ENCODE results near the gene DHX58.

GRCh38 chr17:42081516-42082129 is 30.9 kb downstream of the DHX58 start:
- TF ChIP-seq SREBF2 (IDR thresholded peaks at IDR 0.05; ENCODE audit: low read length) (no peak), CREB1 (IDR thresholded peaks at IDR 0.05; ENCODE audit: low read depth) (no peak), JUND (IDR thresholded peaks at IDR 0.05; ENCODE audit: low read depth, low read length) (no peak), SP1 (IDR thresholded peaks at IDR 0.05; ENCODE audit: low read depth, low read length) (no peak), FOS (IDR thresholded peaks at IDR 0.05; ENCODE audit: borderline replicate concordance, extremely low read depth, insufficient read length) (no peak), ZNF274 (IDR thresholded peaks at IDR 0.05; ENCODE audit: insufficient read depth, insufficient read length) (no peak), CHD2 (IDR thresholded peaks at IDR 0.05; ENCODE audit: borderline replicate concordance, low read depth, low read length) (no peak), BRCA1 (IDR thresholded peaks at IDR 0.05; ENCODE audit: low read depth, low read length) (no peak), POLR2A (IDR thresholded peaks at IDR 0.05; ENCODE audit: low read depth, low read length) (no peak), YY1 (IDR thresholded peaks at IDR 0.05; ENCODE audit: low read depth, low read length) (no peak)
- TF ChIP-seq, protein P1, sequence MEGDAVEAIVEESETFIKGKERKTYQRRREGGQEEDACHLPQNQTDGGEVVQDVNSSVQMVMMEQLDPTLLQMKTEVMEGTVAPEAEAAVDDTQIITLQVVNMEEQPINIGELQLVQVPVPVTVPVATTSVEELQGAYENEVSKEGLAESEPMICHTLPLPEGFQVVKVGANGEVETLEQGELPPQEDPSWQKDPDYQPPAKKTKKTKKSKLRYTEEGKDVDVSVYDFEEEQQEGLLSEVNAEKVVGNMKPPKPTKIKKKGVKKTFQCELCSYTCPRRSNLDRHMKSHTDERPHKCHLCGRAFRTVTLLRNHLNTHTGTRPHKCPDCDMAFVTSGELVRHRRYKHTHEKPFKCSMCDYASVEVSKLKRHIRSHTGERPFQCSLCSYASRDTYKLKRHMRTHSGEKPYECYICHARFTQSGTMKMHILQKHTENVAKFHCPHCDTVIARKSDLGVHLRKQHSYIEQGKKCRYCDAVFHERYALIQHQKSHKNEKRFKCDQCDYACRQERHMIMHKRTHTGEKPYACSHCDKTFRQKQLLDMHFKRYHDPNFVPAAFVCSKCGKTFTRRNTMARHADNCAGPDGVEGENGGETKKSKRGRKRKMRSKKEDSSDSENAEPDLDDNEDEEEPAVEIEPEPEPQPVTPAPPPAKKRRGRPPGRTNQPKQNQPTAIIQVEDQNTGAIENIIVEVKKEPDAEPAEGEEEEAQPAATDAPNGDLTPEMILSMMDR (IDR thresholded peaks at IDR 0.05 in 2 of 3, conservative IDR thresholded peaks at IDR 0.05 in 1 of 3; ENCODE audit: control insufficient read depth in 2 of 3, extremely low read depth in 1 of 3, insufficient read depth in 1 of 3, low read depth in 3 of 3, low read length in 3 of 3) = no peak
- TF ChIP-seq, protein P2, sequence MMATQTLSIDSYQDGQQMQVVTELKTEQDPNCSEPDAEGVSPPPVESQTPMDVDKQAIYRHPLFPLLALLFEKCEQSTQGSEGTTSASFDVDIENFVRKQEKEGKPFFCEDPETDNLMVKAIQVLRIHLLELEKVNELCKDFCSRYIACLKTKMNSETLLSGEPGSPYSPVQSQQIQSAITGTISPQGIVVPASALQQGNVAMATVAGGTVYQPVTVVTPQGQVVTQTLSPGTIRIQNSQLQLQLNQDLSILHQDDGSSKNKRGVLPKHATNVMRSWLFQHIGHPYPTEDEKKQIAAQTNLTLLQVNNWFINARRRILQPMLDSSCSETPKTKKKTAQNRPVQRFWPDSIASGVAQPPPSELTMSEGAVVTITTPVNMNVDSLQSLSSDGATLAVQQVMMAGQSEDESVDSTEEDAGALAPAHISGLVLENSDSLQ (IDR thresholded peaks at IDR 0.05) = no peak
